ENCODE results near the gene ARAP1. TPM values are rescaled to one million over a fixed set of nuclear protein-coding genes. Genes with fewer than 3 reads are reported as not detected.

The ARAP1 gene
- total RNA-seq, 2 donors from 2014 or later = 70.4 to 89.8 TPM

DNA sequence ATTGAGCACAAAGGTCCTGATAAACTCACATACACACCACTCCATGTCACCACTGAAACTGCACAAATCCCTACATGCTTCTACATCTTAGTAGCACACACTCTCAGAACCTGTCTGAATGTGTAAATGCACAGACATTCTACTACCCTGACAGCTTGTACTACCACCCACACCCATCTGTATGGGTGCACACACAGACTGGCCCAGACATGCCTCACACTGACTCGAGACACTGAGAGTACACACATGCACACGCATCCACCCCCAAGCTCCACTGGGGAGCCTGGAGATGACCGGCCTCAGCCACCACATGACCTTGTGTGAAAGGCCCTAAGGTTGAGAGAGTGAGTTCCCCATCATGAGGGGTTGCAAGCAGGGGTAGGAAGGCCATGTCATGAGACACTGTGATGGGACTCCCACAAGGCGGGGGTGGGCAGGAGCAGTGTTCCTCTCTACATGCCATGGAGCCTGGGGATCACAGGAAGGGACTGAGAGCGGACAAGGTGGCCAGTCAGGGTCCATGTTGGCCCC lies 28.1 kb downstream of the ARAP1 start:
- peaks cover 23% of the 10 kb centered on the region for H3K4me1 ChIP-seq
- TF ChIP-seq, protein P1, sequence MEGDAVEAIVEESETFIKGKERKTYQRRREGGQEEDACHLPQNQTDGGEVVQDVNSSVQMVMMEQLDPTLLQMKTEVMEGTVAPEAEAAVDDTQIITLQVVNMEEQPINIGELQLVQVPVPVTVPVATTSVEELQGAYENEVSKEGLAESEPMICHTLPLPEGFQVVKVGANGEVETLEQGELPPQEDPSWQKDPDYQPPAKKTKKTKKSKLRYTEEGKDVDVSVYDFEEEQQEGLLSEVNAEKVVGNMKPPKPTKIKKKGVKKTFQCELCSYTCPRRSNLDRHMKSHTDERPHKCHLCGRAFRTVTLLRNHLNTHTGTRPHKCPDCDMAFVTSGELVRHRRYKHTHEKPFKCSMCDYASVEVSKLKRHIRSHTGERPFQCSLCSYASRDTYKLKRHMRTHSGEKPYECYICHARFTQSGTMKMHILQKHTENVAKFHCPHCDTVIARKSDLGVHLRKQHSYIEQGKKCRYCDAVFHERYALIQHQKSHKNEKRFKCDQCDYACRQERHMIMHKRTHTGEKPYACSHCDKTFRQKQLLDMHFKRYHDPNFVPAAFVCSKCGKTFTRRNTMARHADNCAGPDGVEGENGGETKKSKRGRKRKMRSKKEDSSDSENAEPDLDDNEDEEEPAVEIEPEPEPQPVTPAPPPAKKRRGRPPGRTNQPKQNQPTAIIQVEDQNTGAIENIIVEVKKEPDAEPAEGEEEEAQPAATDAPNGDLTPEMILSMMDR (IDR thresholded peaks at IDR 0.05) = no peak
- no peaks in the 10 kb centered on the region for H3K36me3 ChIP-seq
- H3K27me3 ChIP-seq = no peaks in the 10 kb centered on the region
- H3K4me3 ChIP-seq = no peak overlapping the region
- peak overlapping the region in 1 of 2 donors; percentile 4 for H3K9ac ChIP-seq (ENCODE audit: low read depth in 2 of 2, low read length in 2 of 2)
- DNase-seq = no peak
- intact Hi-C loops (cut with DNase I) = loop anchor here (2.0 to 5.0 kb wide), 2 partner anchors 69 to 453 kb away; no protein-coding TSS in a partner anchor
- no peak overlapping the region for H3K27ac ChIP-seq
- no peaks in the 10 kb centered on the region for H3K9me3 ChIP-seq

DNA sequence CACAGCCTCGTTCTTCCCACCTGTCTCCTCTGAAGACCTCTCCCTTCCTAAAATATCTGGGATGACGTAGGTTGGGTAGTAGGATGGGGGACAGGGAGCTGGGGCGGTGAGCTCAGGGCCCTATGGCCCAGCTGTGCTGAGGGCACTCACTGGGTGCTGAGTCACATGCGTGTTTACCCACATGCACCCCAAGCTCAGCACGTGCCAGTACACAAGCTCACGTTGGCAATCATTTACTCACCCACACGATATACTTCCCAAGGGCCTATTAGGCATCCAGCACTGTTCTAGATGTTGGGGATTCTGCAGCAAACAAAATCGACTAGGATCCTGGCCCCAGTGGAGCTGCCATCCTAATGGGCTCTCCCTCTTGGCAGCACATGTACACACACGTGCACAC lies 28.7 kb downstream of the ARAP1 start:
- Histone ChIP-seq H3K27me3 (no peaks in the 10 kb centered on the region), H3K27ac (no peak overlapping the region), H3K4me1 (peaks cover 23% of the 10 kb centered on the region), H3K4me3 (no peak overlapping the region), H3K9ac (ENCODE audit: low read depth in 2 of 2, low read length in 2 of 2) (peak overlapping the region in 1 of 2 donors; percentile 4), H3K36me3 (no peaks in the 10 kb centered on the region), H3K9me3 (no peaks in the 10 kb centered on the region)
- TF ChIP-seq, protein P1 (IDR thresholded peaks at IDR 0.05) = no peak
- no peak for DNase-seq
- intact Hi-C loops (cut with DNase I) = loop anchor here (5.0 kb wide), 1 partner anchor 454 kb away; no protein-coding TSS in a partner anchor

DNA sequence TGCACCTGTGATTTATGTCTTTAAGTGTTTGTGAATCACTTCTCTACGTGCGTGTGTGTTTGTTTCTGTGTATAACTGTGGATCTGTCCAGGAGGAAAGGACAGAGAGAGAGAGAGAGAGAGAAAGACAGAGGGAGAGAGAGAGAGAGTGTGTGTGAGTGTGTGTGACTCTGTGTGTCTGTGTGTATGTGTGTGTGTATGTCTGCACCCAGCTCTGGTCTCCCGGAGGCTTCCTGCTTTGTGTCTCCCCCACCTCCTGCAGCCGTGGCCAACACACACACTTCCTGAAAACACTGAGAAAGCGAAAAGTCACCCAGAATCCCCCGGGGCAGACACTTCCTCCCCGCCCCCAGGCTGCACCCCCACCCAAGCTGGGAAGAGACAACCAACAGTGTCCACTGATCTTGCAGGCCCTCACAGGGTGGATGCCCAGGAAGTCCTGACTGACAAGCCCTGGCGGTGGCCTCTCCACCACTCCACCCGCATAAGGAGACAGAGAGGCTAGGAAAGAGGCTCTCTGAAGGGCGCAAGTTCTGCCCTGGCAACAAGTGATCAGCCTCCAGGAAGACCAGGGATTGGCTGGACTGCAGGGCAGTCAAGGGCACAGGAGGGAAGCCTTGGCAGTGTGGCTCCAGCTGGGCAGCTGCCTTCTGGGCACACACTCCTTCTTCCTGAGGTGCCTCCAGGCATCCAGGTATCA lies 30.0 kb downstream of the ARAP1 start:
- Histone ChIP-seq H3K4me1 (peaks cover 23% of the 10 kb centered on the region), H3K27me3 (no peaks in the 10 kb centered on the region), H3K27ac (peak overlapping the region; percentile 86), H3K9ac (ENCODE audit: low read depth in 2 of 2, low read length in 2 of 2) (peak overlapping the region; percentile 88 to 91), H3K36me3 (no peaks in the 10 kb centered on the region), H3K4me3 (peak overlapping the region; percentile 44), H3K9me3 (no peaks in the 10 kb centered on the region)
- TF ChIP-seq, protein P1 (IDR thresholded peaks at IDR 0.05) = no peak
- intact Hi-C loops (cut with DNase I) = loop anchor here (5.0 kb wide), 1 partner anchor 455 kb away; no protein-coding TSS in a partner anchor
- DNase-seq = peak; percentile 93

DNA sequence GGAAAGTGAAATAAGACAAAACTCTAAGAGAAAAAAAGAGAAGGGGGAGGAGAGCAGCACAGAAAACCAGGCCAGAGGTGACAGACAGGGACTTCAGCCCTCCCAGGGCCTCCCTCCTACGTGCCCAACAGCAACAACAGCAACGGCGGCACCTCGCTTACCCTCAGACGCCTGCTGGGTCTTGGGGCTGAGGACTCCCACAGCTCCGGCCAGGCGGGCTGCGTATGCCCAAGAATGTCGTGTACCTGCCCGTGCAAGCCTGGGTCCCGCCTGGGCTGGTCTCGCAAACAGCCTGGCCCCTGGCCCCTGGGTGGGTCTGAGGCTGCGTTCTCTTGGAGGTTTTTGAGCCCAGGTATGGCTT lies 30.5 kb downstream of the ARAP1 start:
- TF ChIP-seq, protein P1 (IDR thresholded peaks at IDR 0.05) = no peak
- peak overlapping the region; percentile 86 for H3K27ac ChIP-seq
- H3K9ac ChIP-seq (ENCODE audit: low read depth in 2 of 2, low read length in 2 of 2) = peak overlapping the region; percentile 88 to 91
- no peaks in the 10 kb centered on the region for H3K9me3 ChIP-seq
- intact Hi-C loops (cut with DNase I) = loop anchor here (5.0 kb wide), 1 partner anchor 456 kb away; no protein-coding TSS in a partner anchor
- peaks cover 23% of the 10 kb centered on the region for H3K4me1 ChIP-seq
- H3K4me3 ChIP-seq = peak overlapping the region; percentile 44
- peak; percentile 62 for DNase-seq
- H3K27me3 ChIP-seq = no peaks in the 10 kb centered on the region
- no peaks in the 10 kb centered on the region for H3K36me3 ChIP-seq

DNA sequence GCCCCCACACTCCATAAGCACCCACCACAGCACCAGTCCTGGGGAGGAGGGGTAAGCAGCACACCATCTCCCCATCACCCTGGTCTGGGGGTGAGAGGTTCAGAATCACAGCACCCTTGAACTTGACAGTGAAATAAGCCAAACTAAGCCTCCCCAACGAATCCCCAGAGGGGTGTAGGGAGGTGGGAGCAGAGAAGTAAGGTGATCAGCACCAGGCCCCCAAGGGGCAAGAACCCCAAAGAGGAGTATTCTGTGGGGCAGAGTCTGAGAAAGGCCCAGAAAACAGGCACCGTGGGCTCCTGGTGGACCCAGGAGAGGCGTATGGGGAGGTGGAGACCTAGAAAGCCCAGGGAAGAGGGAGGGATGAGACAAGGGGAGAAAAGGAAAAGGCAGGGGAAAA lies 30.9 kb downstream of the ARAP1 start:
- Histone ChIP-seq H3K27me3 (no peaks in the 10 kb centered on the region), H3K9ac (ENCODE audit: low read depth in 2 of 2, low read length in 2 of 2) (peak overlapping the region; percentile 88 to 91), H3K4me1 (peaks cover 23% of the 10 kb centered on the region), H3K4me3 (peak overlapping the region; percentile 44), H3K9me3 (no peaks in the 10 kb centered on the region), H3K36me3 (no peaks in the 10 kb centered on the region), H3K27ac (peak overlapping the region; percentile 86)
- no peak for DNase-seq
- intact Hi-C loops (cut with DNase I) = loop anchor here (5.0 kb wide), 1 partner anchor 456 kb away; no protein-coding TSS in a partner anchor
- TF ChIP-seq, protein P1 (IDR thresholded peaks at IDR 0.05) = no peak

All from colonic mucosa (tissue), 4 donors.